ENCODE data around the gene FLVCR2. TPM values are rescaled to one million over a fixed set of nuclear protein-coding genes. Genes with fewer than 3 reads are reported as not detected.

Gene FLVCR2, protein sequence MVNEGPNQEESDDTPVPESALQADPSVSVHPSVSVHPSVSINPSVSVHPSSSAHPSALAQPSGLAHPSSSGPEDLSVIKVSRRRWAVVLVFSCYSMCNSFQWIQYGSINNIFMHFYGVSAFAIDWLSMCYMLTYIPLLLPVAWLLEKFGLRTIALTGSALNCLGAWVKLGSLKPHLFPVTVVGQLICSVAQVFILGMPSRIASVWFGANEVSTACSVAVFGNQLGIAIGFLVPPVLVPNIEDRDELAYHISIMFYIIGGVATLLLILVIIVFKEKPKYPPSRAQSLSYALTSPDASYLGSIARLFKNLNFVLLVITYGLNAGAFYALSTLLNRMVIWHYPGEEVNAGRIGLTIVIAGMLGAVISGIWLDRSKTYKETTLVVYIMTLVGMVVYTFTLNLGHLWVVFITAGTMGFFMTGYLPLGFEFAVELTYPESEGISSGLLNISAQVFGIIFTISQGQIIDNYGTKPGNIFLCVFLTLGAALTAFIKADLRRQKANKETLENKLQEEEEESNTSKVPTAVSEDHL
- total RNA-seq (2014; rRNA removed), result 1.8 and 3.9 TPM in 2 replicates
- Bru-seq, nascent RNA, result percentile 38 among the genes with signal in this experiment
- percentile 29 among the genes with signal in this experiment for BruChase-seq, experiment 1, labeled RNA remaining after a 6-hour chase
- percentile 32 among the genes with signal in this experiment for BruChase-seq, experiment 2, labeled RNA remaining after a 2-hour chase
- long read RNA-seq, partial matches to known transcripts, result 1 of 4 reads
- long read RNA-seq, other reads (novel, unspliced or antisense), result 2 of 4 reads

DNA sequence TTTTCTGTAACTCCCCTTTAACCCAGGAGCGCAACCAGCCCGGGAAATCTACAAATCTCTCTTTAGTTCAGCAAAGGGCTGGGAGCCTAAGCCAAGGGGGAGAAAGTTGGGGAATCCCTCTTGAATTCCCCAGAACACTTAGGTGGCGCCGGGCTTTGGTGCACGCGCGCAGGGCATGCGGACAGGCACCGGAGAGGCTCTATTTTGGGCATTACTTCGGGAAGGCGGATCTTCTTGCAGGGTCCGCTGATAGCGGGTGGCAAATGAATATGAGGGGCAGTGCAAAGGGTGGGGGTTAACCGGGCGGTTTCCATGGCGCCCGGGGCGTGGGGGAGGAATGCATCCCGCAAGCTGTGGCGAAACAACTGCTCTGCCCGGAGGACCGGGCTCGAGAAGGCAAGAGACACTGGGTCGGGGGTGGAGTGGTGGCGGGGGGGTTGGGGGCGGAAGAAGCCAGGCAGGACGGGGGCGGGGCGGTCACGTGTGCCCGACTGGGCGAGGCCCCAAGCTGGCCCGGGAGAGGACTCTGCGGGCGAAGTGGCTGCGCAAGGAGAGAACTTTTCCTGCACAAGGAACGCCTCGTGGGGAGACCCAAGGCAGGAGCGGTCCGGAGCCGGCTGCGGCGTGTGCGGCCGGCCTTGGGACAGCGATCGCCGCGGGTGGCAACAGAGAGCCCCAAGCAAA is at the start of gene FLVCR2:
TSS of gene FLVCR2 (plus strand) at position 519 of the 684 bp plus-strand sequence. CDS start 353 bp downstream, outside the sequence.
- Histone ChIP-seq H3K4me1 (ENCODE audit: insufficient read depth, low read length) (peaks cover 9% of the 10 kb centered on the region), H3K9me2 (replicated peaks; ENCODE audit: low read length) (no peaks in the 10 kb centered on the region), H3K79me2 (ENCODE audit: low read length) (no peaks in the 10 kb centered on the region), H3K4me2 (ENCODE audit: low read length) (peak within 1 kb of the TSS; percentile 96), H3K4me3 (ENCODE audit: low read length) (peak within 1 kb of the TSS; percentile 82), H3F3A (ENCODE audit: low read length, unreplicated experiment) (no peaks in the 10 kb centered on the region), H3K27ac (ENCODE audit: low read length) (no peak within 1 kb of the TSS), H2AFZ (ENCODE audit: low read length) (peak within 1 kb of the TSS; percentile 99), H3K36me3 (ENCODE audit: low read depth, low read length) (no peaks in the 10 kb centered on the region), H3K9me3 (ENCODE audit: low read length) (no peaks in the 10 kb centered on the region), H3K27me3 (ENCODE audit: low read length) (no peaks in the 10 kb centered on the region), H3K9ac (ENCODE audit: low read length) (peak within 1 kb of the TSS; percentile 36; the same call in 1 of the 2 replicates), H4K20me1 (ENCODE audit: low read length) (no peaks in the 10 kb centered on the region)
- TF ChIP-seq EZH2 (IDR thresholded peaks at IDR 0.05; ENCODE audit: low read length, unreplicated experiment) (no peak), EZH2phosphoT487 (IDR thresholded peaks at IDR 0.05; ENCODE audit: borderline replicate concordance, low read length) (no peak)
- TF ChIP-seq, protein P1, sequence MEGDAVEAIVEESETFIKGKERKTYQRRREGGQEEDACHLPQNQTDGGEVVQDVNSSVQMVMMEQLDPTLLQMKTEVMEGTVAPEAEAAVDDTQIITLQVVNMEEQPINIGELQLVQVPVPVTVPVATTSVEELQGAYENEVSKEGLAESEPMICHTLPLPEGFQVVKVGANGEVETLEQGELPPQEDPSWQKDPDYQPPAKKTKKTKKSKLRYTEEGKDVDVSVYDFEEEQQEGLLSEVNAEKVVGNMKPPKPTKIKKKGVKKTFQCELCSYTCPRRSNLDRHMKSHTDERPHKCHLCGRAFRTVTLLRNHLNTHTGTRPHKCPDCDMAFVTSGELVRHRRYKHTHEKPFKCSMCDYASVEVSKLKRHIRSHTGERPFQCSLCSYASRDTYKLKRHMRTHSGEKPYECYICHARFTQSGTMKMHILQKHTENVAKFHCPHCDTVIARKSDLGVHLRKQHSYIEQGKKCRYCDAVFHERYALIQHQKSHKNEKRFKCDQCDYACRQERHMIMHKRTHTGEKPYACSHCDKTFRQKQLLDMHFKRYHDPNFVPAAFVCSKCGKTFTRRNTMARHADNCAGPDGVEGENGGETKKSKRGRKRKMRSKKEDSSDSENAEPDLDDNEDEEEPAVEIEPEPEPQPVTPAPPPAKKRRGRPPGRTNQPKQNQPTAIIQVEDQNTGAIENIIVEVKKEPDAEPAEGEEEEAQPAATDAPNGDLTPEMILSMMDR (conservative IDR thresholded peaks at IDR 0.05; ENCODE audit: low read depth, low read length), result no peak
- no TSS peak for BruUV-seq (replicated peaks)
- intact Hi-C loops (cut with micrococcal nuclease), result loop anchor here (1.0 to 5.0 kb wide), 2 partner anchors 70 to 214 kb away; no protein-coding TSS in a partner anchor
- DNase-seq, result peak; percentile 65
- ChIA-PET POLR2A (ENCODE audit: unreplicated experiment) (interaction anchor here (0.7 kb wide), 2 partner anchors 76 to 83 kb away, joined by 3 read pairs; partner anchors contain the start of genes ERG28 and TTLL5), CTCF (interaction anchor here (1.0 to 3.3 kb wide), 8 partner anchors 69 to 405 kb away, joined by 3 to 30 read pairs (median 6); partner anchors contain the start of genes ERG28 and TTLL5)
- ATAC-seq, result peak; percentile 65

DNA sequence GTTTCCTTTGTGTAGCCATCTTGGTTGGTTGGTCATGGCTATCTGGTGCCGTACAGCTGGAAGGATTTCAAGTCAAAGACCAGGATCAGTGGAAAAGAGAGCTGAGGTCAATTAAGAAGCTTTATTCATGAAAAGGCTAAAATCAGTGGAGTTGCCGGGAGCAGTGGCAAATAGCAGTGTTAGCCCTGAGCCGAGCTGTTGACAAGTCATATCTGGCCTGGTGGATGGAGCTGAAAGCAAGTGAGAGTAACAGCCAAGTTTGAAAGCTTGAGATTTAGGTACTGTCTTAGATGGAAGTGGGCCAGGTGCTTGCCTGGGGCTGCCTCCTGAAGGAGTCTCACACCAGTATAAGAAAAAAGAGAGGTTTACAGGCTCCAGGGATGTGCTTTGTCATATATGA is 47.2 kb upstream of the FLVCR2 start:
- ChIA-PET POLR2A (ENCODE audit: unreplicated experiment) (no interaction called here), CTCF (no interaction called here)
- intact Hi-C loops (cut with micrococcal nuclease), result no loop called here
- BruUV-seq (replicated peaks), result no TSS peak
- Histone ChIP-seq H3K27ac (ENCODE audit: low read length) (no peak overlapping the region), H3K79me2 (ENCODE audit: low read length) (no peaks in the 10 kb centered on the region), H2AFZ (ENCODE audit: low read length) (no peak overlapping the region), H3K4me3 (ENCODE audit: low read length) (no peak overlapping the region), H3K9ac (ENCODE audit: low read length) (no peak overlapping the region), H3K9me2 (replicated peaks; ENCODE audit: low read length) (no peaks in the 10 kb centered on the region), H3K36me3 (ENCODE audit: low read depth, low read length) (no peaks in the 10 kb centered on the region), H4K20me1 (ENCODE audit: low read length) (no peaks in the 10 kb centered on the region), H3K4me2 (ENCODE audit: low read length) (no peak overlapping the region), H3K4me1 (ENCODE audit: insufficient read depth, low read length) (peaks cover 19% of the 10 kb centered on the region), H3K27me3 (ENCODE audit: low read length) (no peaks in the 10 kb centered on the region), H3F3A (ENCODE audit: low read length, unreplicated experiment) (no peaks in the 10 kb centered on the region), H3K9me3 (ENCODE audit: low read length) (no peaks in the 10 kb centered on the region)
- DNase-seq, result no peak
- no peak for ATAC-seq
- TF ChIP-seq, protein P1 (conservative IDR thresholded peaks at IDR 0.05; ENCODE audit: low read depth, low read length), result no peak
- TF ChIP-seq EZH2phosphoT487 (IDR thresholded peaks at IDR 0.05; ENCODE audit: borderline replicate concordance, low read length), result no peak
- TF ChIP-seq EZH2 (IDR thresholded peaks at IDR 0.05; ENCODE audit: low read length, unreplicated experiment), result no peak

All from PC-3 (cell line).